ENCODE results near the gene RGP1.

Gene RGP1

DNA sequence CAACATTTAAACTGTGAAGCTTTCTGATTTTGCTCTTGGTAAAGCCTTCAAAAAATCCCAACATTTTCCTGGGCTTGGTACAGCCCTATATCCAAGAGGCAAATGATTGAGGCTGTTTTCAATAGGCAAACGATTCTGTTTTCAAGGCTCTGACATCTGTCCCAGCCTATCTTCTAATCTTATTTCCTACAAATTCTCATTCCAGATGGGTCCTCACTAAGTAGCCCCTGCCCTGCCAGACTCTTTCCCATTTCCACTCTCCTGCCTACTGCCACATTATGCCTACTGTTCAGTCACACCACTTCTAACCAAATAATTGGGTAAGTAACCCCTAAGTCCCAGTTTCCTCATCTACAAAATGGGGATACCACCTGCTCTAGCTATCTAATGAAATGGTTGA, 3.5 kb upstream of the RGP1 start:
- no peak for DNase-seq

DNA sequence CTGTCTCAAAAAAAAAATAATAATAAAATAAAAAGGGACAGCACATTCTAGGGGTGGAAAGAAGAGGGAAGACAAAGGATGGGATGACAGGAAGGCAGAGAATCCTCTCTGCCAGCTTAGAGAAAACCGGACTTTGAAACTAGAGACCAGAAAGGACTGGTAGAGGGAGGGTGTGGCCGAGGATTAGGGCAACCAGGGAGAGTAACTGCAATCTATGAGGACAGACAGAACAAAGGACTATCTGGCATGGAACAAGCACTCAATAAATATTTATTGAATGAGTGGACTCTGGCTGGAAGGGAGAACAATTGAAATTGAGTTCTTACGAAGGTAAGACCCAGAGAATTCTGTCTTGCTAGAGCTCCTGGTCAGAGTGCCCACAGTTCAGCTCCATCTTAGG, 2.5 kb upstream of the RGP1 start:
- no peak for DNase-seq

DNA sequence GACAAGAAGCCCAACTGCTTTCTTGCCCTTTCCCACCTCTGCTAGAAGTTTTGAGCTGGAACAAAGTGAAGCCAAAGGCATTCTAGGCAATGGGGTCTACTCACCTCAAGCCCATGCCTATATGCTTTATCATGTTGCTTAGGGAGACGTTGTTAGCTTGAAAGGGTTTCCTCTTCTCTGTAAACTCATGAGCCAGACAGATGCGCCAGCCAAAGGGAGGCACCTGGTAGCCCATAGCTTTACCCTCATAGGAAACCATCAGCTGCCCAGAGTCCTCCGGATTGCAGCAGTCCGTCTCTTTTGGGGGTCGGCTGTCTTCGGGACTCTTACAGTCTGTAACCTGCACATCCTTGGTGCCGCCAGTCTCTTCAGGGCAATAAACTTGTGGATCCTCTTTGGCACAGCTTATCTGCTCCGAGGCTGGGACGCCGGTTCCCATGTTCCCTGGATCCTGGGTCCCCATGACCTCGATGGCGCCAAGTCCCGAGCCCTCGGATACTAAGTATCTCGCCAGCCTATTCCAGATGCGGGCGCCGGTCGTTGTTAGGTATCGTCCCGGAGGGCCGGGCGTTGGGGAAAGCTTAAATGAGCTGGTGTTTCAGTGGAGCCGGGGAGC, 737 bp upstream of the RGP1 start:
- no peak for DNase-seq

DNA sequence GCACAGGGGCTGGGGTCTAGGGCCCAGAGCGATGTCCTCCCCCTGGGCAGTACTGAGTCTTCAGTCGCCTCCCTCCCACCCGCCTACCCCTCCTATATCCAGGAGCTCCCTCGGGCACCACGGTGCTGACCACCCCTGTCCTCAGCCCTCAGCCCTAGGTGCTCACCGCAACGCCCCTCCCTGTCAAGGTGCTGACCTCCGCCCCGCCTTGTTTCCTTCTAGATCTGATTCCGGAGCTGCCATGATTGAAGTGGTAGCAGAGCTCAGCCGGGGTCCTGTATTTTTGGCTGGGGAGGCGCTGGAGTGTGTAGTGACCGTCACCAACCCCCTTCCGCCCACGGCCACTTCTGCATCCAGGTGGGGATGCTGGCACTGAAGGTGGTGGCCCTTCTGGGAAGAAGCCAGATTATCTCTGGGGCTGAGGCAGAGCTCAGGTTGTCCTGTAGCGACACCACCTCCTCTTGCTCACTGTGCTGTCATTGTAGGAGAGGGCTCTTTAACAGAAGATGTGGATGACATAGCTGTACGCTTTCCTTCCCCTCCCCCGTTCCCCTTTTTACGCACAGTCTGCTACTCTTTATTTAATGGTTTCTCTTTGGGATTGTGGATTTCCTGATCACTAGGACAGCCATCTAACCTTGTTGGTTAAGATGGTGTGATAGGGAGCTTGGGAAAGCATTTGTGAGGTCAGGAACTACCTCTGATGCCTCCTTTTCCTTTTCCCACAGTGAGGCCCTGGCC, 598 bp downstream of the RGP1 start:
- peak; percentile 60 to 69 for DNase-seq

DNA sequence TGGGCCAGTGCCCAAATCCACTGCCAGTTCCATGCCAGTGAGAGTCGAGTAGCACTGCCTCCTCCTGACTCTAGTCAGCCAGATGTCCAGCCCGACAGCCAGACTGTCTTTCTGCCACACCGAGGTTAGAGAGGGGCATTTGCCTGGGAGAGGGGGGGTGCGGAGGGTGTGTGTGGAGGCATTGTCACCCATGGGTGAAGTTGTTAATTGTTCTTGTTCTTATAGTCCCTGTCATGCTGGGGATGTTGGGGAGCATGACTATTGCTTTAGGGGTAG, 1.1 kb downstream of the RGP1 start:
- DNase-seq = no peak

DNA sequence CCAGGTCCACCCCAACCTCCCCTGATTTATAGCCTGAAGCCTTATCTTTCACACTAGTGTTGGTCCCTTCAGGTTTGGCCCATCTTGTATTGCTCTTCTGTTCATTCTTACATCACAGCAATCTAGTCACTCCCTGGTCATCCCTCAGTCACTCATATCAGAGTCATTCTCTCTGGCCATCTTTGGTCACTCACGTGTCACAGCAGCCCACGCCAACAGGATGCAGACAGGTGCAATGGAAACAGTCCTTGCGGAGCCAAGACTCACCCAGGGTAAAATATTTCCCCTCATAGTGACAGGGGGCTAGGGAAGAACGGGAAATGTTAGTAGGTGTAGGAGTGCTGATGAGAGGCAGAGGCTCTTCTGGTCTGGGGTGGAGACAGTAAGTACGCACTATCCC, 4.4 kb downstream of the RGP1 start:
- no peak for DNase-seq

DNA sequence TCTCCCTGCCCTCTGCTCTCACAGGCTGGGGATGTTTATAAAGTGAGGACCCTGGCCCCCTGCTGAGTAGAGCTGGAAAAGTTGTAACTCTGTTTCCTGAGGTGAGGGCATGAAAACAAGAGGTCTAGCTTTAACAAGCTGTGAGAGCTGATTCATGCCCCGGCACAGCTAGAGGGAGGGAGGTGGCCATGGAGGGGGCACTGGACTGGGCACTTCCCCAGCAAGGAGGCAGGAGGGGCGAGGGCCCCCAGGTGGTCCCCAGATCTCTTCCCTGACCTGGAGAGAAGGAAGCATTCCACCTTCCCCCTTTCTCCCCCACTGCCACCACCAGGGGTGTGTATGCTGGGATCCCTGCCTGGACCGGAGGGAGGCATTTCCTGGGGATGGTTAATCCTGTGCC, 5.2 kb downstream of the RGP1 start, which contains the start of gene MSMP:
MSMP (minus strand) TSS at position 13 of the 400 bp plus-strand sequence. CDS start 147 bp downstream, outside the sequence.
- no peak for DNase-seq

DNA sequence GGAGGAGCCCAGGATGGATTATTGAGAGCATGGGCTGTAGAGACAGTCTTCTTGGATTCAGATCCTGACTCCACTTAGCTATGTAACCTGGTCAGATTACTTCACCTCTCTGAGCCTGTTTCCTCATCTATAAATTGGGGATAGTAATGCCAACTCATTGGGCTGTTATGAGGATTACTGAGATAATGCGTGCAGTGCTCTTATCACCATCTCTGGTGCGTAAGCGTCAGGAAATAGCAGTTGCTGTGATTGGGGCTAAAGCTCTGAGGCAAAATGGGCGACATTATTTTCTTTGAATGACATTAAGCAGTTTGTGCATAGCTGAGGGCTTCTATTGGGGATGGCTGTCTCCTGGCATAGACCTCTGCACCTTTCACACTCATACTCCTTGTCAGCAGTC, 6.0 kb downstream of the RGP1 start:
- DNase-seq = no peak

DNA sequence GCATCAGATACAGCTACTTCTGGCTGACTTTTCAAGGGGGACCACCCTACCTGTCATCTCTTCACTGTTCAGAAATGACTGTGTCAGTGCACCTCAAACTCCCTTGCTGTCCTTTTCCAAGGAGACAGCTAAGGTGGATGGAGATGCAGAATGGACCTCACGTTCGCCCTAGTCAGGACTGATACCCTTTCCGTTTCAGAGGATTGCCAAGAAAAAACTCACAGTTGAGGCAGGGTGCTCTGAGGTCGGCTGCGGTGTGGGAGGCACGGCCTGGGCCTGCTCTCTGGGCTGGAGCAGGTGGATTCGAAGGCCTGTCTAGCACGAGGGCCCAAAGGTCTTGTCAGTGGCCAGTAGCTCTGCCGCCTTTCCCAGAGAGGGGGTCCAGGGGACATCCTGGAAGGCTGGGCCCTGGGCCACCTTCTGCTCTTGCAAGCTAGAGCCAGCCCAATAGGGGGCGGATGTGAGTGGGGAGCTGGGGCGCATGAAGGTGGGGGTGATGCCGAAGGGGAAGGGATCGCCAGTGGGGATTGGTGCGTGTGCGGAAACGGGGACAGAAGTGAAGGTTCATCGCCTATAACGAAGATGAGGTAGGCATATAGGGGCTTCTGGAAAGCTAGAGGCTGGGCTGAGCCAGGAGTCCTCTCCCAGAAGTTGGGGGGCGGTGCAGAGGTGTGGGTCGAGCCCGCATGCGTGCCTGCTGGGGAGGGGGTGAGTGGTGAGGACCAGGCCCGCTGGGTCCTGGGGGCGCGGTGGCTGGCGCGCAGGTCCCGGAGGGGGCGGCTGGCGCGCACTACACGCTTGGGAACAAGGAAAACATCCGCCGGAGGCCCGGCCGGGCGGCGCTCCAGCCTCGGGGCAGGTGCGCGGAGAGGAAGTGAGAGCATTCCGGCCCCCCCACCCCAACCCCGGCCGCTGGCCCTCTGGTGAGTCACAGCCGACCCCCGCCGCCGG, 7.5 kb downstream of the RGP1 start:
- peak; percentile 88 to 89 for DNase-seq

DNA sequence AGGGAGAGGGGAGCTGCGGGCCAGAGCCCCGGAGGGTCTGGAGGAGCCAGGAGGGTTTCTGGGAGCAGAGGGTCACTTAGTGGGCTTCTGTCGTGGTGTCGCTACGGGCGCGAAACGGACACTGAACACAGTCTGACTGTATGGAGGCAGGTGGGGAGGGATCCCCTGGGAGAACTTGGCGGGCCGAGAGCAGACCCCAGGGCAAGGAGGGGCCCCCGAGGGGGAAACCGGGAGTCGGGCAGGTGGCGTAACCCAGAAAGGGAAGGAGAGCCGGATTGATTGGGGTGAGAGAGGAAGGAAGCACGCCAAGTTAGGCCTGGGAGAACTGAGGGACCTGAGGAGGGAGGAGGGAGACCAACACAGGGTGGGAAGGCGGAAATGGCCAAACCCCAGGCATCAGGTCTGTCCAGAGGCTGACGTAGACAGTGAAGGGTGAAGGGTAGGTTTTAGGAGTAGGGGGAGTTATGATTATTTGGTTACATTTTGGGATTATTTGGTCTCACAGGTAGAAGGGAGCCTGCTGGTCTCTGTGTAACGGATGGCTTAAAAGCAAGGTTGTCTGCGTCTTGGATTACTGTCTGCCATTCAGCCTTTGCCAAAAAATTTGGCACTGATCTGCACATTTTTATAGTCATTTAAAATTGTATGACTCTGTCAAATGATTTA, 8.3 kb downstream of the RGP1 start:
- DNase-seq = peak; percentile 67 to 70

DNA sequence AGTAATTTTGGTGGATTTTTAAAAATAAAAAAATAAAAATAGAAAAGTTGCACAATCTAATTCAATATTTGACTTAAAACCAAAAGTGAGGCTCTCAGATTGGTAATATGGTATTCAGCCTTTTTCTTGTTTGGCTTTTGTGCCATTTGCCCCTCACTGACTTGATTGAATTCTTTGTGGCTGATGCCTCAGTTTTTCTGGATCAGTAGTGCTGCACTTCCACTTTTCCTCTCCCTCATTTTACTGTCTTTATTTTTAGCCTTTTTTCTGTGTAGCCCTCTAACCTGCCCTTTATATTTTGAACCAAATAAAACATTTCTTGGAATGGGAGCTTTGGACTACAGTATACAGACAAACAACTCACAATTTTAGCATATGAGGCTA, 8.8 kb downstream of the RGP1 start:
- no peak for DNase-seq

DNA sequence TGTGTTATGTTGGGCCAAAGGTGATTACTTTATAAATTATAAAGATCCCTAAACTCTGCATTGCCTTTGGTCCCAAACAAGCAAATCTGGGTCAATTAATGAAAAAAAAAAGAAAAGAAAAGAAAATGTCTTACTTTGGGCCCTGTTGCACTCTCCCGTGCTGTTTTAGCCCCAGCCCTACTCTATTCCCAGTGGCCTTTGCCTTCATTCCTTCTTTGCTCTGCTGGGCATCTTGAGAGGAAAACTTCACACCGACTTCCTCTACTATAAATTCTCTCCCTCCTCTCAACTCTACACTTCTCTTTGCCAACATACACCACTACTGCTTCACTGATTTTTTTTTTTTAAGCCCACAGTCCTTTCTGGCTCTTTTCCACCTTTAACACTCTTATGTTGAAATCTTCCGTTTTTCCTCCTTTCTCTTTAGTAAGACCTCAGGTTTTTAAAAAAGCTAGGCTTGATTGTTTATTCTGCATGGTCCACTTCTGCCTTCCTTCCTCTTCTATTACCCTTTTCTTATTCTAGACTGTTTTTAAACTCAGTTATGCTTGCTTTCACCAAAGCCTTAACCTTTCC, 9.5 kb downstream of the RGP1 start:
- no peak for DNase-seq

DNA sequence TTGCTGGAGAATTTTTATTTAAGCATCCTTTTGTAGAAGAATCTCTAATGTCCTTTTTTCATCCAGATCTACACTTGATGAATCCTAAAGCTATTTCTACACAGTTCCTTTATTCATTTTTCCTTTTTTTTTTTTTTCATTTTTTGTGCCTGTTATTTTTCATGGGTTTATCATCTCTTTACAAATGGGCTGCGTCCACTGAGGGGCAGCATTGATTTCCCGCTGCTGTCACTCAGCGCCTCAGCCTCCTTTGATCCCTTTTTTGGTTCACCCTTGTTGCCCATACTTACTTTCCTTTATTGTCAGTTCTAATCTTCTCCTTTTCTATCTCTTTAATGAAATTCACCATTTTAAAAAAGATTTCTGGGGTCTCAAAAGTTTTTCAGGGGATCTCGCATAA, 10.7 kb downstream of the RGP1 start:
- DNase-seq = no peak

DNA sequence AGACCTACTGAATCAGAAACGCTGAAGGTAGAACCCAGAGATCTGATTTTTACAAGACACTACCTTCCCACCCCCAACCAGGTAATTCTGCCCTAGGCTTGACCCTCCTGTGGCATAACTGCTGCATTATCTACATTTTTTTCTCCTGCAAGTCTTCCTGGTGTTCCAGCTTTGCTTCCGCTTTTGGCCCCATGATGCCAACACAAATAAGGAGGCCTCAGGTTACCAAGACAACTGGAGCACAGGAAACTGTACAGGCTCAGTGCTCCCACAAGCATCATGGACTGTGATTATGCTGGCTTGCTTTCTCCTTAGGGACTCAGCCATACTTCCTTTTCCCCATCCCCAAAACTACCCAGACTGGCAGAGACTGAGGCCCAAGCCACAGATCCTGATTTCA, 11.6 kb downstream of the RGP1 start:
- no peak for DNase-seq

DNA sequence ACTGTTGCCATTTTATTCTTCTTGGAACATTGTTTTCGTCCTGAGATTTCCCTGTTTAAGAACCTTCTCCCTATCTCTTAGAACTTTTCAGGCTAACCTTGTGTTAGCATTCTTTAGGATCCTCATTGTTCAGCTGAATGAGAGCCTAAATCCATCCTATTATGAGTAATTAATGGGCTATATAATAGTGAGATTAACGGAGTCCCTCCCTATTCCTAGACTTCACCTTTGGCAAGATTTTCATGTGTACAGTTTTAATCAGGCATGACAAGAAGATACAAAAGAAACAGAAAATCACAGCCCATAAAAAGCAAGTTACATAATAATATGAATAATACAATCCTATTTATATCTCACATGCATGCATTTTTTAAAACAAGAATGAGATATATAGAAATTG, 14.1 kb downstream of the RGP1 start:
- DNase-seq = no peak

DNA sequence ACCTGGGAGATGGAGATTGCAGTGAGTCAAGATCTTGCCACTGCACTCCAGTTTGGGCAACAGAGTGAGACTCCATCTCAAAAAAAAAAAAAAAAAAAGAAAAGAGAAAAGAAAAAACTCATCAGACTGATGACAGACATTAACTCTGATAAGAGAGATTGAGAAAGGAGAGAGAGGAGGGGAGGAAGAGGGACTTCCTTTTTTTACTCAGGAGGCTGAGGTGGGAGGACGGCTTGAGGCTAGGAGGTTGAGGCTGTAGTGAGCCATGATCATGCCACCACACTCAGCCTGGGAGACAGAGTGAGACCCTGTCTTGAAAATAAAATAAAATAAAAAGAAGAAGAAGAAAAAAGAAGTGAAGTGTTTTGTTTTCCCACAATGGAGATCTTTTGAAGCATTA, 14.7 kb downstream of the RGP1 start:
- DNase-seq = no peak

DNA sequence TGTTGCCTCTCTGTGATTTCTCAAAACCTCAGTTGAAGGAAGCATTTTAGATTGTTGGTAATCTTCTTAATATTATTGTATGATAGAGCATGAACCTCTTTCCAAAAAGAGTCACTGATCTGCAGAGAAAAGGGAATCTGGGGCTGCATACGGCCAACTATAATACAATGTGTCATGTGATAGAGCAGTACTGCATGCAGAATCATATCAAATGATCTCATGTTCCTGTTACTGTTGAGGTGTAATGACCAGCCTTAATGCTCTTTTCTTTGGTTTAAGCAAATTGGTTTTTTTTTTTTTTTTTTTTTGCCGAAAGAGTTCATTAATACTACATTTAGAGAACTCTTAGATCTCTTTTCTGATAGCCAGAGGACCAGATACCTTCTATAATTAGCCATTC, 17.9 kb downstream of the RGP1 start:
- DNase-seq = no peak

DNA sequence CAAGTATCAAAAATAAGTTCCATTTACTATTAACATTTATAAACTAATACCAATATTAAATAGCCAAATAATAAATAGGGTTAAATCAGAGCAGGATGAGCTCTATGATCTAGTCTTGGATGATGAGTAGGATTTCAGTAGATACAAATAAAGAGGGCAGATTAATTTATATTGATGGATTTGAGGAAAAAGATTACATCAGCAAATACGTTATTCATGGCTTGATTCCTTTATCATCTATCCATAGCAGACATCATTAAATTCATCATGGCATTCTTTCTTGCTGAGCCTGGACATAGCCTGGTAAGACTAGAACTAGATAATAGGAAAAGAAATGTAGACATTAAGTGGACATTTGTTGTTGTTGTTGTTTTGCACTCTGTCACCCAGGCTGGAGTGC, 18.4 kb downstream of the RGP1 start:
- no peak for DNase-seq

DNA sequence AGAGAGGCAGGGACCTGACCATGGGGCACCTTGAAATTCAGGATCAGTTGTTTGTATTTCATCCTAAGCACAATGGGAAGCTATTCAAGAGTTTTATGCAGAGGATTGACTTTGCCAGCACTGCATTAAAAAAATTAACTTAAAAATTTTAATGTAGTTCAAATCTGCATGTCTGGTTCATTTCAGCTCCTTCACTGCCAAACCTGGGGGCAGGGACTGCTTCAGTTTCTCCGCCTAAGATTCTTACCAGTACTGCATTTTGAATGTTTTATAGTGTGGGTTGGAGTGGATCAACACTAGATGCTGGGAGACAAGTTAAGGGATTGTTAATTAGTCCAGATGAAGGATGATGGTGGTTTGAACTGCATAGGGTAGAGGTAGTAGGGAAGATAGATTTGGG, 20.7 kb downstream of the RGP1 start:
- DNase-seq = no peak

DNA sequence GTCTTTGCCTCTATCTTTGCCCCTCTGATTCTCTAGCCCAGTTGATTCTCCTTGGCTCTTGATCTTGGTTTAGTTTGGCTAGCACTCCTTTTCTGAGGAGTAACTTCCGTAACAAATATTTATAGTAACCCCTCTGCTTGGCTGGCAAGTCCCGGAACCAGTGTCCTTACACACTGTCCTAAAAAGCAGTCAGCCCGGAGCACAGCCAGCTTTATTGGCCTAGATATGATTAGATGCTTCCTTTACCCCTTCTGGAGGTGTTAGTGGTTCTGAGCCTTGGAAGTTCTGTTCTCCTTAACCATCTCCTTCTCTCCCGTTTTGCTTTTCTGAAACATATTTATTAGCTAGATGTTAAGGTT, 22.0 kb downstream of the RGP1 start:
- no peak for DNase-seq

DNA sequence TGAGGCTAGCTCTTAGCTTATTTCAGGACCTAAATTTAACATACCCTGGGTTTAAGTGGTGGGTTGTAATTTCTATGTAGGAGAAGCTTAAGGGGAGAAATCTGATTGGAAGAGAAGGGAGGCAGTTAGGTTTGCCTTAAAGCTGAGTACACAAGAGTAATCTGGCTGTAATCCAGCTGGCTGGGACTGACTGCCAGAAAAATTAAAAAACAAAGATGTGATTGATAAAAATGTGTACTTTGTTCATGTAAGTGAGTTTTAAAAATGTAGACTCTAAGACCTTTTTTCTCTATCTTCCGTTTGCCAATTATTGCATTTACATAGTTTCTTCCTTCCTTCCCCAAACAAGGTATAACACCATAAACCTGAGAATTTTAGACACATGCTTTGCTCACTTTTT, 22.4 kb downstream of the RGP1 start:
- DNase-seq = no peak

DNA sequence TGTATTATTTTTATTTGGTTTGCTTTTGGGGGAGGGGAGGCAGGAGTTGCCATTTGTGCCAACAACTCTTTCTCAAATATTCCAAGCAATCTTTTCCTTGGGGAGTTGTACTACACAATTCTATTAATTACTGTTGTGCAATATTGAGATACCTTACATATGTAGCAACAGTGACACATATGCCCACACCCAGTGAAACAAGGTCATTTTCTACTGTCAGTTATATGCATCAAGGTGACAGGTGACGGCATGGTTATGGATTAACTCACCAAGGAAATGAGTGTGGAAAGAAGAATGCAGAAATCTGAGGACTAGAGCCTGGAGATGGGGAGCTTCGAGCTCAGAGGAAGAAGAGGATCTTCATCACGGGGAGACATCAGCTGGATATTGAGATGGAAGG, 22.9 kb downstream of the RGP1 start:
- no peak for DNase-seq

Data from activated T-cell treated with anti-CD3 and anti-CD28 coated beads, Interleukin-2, amount 50 U/mL, for 48 hours (primary cell).